ENCODE measurements around the gene DCAF11.

The DCAF11 gene

DNA sequence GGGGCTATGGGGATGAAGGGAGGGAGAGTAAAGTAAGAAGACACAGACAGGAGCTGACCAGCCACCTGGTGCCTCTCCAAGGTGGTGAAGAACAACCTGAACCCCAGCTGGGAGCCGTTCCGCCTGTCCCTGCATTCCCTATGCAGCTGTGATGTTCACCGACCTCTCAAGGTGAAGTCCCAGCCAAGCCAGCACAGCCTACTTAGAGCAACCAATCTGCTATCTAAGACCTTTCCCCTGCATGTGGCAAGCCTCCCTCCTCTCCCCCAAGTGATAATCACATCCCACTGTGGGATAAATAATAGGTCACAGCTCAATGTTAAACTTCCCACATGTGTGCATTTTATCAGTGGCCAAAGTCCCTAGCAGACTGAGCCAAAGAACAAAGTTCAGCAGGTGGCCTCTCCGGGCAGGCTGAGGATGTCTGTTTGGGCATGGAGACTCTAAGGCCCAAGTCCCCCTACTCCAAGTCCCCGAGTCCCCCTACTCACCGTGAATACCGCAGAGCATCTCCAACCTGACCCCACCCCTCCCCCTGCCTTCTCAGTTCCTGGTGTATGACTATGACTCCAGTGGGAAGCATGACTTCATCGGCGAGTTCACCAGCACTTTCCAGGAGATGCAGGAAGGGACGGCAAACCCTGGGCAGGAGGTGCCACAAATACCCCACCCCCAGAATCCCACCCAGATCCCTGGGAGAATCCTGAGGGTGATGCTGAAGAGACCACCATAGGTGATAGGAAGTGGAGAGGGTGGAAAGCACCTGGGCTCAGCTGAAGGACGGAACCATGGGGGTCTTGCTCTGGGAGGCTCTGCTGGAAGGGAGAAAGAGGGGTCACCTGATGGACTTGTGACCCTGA, 39.7 kb upstream of the DCAF11 start:
- DNase-seq (ENCODE audit: low read depth) = no peak

GRCh38 chr14:24075485-24076301, 38.9 kb upstream of the DCAF11 start:
- no peak for DNase-seq (ENCODE audit: low read depth)
- H3K4me3 ChIP-seq (replicated peaks; ENCODE audit: low read depth, low read length) = no peak overlapping the region
- no peak for TF ChIP-seq CTCF (IDR thresholded peaks at IDR 0.05; ENCODE audit: low read length, missing control alignments)

More for the DNA sequence above, 39.7 kb upstream of the DCAF11 start:
- TF ChIP-seq CTCF (IDR thresholded peaks at IDR 0.05; ENCODE audit: low read length, missing control alignments) = no peak
- H3K4me3 ChIP-seq (replicated peaks; ENCODE audit: low read depth, low read length) = no peak overlapping the region

DNA sequence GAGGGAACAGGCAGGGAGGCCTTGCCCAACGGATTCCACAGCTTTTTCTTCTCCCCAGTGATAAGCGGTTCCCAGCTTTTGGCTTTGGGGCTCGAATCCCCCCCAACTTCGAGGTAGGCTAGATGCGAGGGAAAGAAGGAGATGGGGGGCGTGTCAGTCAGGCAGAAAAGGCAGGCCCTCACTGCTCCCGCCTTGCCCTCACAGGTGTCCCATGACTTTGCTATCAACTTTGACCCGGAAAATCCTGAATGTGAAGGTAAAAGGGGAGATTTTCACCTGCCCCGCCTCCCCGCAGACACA, 38.3 kb upstream of the DCAF11 start:
- no peak for TF ChIP-seq CTCF (IDR thresholded peaks at IDR 0.05; ENCODE audit: low read length, missing control alignments)

DNA sequence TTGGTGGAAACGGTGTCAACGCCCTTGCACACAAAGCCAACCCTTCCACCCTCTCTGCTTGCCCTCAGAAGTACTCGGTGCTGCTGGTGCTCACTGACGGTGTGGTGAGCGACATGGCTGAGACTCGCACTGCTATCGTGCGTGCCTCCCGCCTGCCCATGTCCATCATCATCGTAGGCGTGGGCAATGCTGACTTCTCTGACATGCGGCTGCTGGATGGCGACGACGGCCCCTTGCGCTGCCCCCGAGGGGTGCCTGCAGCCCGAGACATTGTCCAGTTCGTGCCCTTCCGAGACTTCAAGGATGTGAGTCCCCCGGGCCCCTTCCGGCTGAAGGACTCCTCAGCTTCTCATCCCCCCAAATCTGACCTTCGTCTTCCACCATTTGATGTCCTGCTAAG, 37.5 kb upstream of the DCAF11 start:
- H3K4me3 ChIP-seq (replicated peaks; ENCODE audit: low read depth, low read length) = no peak overlapping the region
- no peak for TF ChIP-seq CTCF (IDR thresholded peaks at IDR 0.05; ENCODE audit: low read length, missing control alignments)
- no peak for DNase-seq (ENCODE audit: low read depth)

More for the DNA sequence above, 38.3 kb upstream of the DCAF11 start:
- no peak overlapping the region for H3K4me3 ChIP-seq (replicated peaks; ENCODE audit: low read depth, low read length)
- no peak for DNase-seq (ENCODE audit: low read depth)

GRCh38 chr14:24078146-24078545, 36.4 kb upstream of the DCAF11 start:
- no peak overlapping the region for H3K4me3 ChIP-seq (replicated peaks; ENCODE audit: low read depth, low read length)
- TF ChIP-seq CTCF (IDR thresholded peaks at IDR 0.05; ENCODE audit: low read length, missing control alignments) = no peak
- DNase-seq (ENCODE audit: low read depth) = no peak

- no peak for DNase-seq (ENCODE audit: low read depth)
- no peak overlapping the region for H3K4me3 ChIP-seq (replicated peaks; ENCODE audit: low read depth, low read length)
- TF ChIP-seq CTCF (IDR thresholded peaks at IDR 0.05; ENCODE audit: low read length, missing control alignments) = no peak
These were observed 35.0 kb upstream of the DCAF11 start for GRCh38 chr14:24079491-24080141.
